ENCODE results near the gene IGSF22.
"Not testable (repeated sequence)": the region's sequence is repeated elsewhere in the genome, so short reads cannot be mapped to it uniquely, and the experiment has no call there.

The IGSF22 gene

DNA sequence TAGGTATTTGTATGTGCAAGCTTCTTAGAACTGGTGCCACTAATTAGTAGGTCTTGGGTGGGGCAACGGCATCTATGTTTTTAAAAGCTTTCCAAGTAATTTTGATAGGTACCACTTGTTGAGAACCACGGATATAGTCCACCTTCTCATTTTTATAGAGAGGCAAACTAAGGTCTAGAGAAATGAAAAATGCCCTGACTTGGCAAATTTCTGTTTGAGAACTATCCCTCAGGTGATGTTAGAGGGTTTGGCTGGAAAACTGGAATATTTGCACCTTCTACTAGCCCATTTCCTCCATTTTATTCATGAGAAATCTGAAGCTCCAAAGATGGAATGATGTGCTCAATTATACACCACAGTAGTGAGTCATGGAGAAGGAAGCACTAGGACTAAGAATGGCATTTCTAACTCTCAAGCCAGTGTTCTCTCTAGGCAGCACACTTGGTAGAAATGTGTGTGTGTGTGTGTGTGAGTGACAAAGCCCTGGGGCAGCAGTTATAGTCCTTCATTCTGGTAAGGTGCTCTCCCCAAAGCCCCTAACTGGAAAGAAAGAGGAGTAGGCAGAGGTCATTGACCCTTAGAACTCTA, 29.3 kb downstream of the IGSF22 start:
- no peak for DNase-seq (ENCODE audit: insufficient read length, low spot score)
- no peak for FAIRE-seq

DNA sequence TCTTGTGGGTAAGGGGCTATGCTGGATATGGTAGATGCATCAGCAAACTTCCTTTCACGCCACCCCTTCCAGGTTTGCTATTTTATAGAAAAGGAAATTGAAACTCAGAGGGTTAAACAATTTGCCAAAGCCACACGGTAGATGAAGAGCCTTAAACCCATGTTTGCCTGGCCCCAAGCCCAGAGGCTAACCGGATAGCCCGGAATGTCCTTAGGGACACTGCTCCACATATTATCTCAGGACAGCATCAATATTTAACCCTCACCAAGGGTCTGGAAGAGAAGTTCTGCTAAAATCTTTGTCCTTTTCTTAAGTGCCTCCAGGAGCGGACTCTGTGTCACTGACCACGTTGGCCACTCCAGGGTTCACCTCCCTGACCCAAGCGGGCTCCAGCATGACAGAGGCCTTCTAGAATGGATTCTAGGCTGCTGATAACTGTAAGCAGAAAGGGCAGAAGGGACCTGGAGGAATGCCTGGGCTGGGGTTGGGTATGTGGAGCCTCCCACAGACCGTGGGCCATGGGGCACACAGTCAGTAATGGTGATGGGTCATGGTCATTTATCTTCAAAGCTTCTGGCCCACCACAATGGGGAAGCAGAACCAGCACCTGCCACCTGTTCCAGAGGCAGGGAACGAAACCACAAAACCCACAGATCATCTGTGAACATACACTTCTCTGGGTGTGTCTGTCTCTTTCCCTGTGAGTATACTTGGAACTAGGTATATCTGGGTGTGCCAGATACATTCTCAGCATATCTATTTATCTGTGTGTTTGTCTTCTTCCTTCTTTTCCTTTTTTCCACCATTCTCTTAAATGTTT, 32.8 kb downstream of the IGSF22 start:
- FAIRE-seq (no peak), DNase-seq (ENCODE audit: insufficient read length, low spot score) (no peak)

DNA sequence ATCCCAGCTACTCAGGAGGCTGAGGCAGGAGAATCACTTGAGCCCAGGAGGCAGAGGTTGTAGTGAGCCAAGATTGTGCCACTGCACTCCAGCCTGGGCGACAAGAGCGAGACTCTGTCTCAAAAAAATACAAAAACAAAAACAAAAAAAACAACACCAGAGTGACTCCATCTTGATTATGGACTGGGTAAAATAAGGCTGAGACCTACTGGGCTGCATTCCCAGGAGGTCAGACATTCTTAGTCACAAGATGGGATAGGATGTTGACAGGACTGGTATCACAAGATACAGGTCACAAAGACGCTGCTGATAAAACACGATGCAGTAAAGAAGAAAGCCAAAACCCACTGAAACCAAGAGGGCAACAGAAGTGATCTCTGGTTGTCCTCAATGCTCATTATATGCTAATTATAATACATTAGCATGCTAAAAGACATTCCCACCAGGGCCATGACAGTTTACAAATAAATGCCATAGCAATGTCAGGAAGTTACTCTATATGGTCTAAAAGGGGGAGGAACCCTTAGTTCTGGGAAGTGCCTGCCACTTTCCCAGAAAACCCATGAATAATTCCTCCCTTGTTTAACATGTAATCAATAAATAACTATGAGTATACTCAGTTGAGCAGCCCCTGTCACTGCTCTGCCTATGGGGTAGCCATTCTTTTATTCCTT, 34.4 kb downstream of the IGSF22 start:
- FAIRE-seq; DNase-seq (ENCODE audit: insufficient read length, low spot score): not testable (repeated sequence)

DNA sequence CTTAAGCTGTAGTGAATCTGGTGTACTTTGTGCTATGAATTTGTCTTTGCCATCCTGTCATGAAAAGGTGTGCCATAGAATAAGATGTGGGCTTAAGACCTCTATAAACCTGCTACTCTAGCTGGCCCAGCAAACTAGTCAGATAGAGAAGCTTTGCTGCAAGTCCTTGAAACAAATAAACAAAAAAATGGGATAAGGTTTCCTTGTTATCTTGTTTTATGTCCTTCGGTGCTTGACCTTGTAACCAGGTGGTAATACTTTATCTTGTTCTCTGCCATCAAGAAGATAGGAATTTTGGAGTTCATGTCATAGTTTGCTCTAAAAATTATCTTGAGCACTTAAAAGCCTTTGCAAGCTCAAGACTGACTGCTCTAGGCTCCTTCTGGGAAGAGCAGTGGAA, 41.7 kb downstream of the IGSF22 start:
- DNase-seq (ENCODE audit: insufficient read length, low spot score) (no peak), FAIRE-seq (no peak)

DNA sequence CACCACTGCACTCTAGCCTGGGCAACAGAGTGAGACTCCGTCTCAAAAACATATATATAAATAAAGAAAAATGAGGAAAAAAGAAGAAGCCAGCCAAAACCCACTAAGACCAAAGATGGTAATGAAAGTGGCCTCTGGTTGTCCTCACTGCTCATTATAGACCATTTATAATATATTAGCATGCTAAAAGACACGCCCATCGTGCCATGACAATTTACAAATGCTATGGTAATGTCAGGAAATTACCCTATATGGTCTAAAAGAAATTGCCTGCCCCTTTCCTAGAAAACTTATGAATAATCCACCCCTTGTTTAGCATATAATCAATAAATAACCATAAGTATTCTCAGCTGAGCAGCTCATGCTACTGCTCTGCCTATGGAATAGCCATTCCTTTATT, 43.5 kb downstream of the IGSF22 start:
- FAIRE-seq (no peak), DNase-seq (ENCODE audit: insufficient read length, low spot score) (no peak)

DNA sequence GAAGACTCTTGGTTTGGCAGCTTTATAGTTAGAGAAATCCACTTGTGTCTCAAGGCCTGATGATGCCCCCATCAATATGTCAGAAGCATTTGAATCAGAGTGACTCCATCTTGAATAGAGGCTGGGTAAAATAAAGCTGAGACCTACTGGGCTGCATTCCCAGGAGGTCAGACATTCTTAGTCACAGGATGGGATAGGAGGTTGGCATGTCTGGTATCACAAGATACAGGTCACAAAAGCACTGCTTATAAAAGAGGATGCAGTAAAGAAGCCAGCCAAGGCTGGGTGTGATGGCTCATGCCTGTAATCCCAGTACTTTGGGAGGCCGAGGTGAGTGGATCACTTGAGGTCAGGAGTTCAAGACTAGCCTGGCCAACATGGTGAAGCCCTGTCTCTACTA, 44.0 kb downstream of the IGSF22 start:
- DNase-seq (ENCODE audit: insufficient read length, low spot score); FAIRE-seq: not testable (repeated sequence)

DNA sequence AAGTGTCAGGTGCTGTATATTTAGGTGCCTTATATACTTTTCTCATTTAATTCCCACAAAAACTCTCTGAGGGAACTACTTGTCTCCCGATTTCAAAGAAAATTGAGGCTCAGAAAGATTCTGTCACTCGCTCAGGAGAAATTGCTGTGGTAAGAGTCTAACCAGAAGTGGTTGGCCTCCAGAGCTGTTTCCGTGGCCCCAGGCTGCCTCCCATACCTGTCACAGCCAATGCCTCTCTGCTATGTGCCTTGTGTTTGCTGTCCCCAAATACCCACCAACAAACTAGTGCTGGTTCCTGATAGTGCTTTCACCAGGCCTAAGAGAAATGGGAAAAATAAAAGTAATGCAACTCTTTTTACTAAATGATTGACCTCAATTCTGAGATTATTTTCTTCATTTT, 48.4 kb downstream of the IGSF22 start:
- FAIRE-seq (no peak), DNase-seq (ENCODE audit: insufficient read length, low spot score) (no peak)

DNA sequence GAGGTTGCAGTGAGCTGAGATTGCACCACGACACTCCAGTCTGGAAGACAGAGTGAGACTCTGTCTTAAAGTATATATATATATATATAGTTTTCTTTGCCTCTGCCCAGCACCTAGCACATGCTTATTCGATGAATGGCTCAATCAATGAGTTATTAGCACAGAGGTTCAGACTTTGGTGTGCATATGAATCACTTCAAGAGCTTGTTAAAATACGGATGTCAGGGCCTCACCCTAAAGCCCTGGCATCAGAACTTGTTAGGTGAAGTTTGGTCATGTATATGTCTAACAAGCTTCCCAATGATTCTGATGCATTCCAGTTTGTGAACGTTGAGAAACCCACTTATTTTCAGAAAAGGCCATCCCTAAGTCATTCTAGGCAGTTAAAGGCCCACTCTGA, 49.2 kb downstream of the IGSF22 start:
- DNase-seq (ENCODE audit: insufficient read length, low spot score) (no peak), FAIRE-seq (no peak)

DNA sequence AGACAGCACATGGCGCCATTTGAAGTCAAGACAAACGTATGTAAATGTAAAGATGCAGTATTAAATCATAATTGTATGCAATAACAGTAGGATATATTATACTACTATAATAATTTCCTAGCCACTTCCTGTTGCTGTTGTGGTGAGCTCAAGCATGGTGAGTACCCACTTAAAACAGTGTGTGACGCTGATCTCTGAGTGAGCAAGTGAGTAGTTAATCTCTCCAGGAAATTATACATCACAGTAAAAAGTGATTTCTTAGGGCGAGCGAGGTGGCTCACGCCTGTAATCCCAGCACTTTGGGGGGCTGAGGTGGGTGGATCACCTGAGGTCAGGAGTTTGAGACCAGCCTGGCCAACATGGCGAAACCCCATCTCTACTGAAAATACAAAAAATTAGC, 53.8 kb downstream of the IGSF22 start:
- FAIRE-seq; DNase-seq (ENCODE audit: insufficient read length, low spot score): not testable (repeated sequence)

DNA sequence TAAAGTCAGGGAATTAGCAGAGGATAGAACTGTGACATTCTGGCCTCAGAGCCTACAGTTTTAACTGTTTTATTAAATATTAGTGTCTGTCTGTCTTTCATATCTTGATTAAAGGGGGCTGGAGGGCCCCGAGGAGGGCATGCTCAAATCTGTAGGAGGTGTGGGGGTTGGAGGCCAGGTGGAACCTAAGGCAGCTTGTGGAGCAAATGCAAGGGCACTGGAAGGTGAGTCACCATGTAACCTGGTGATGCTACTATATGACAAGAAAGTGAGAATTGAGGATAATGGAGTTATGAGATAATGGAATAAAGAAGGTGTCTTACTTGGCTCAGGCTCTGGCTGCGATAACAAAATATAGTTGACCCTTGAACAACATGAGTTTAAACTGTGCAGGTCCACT, 54.7 kb downstream of the IGSF22 start:
- DNase-seq (ENCODE audit: insufficient read length, low spot score) (no peak), FAIRE-seq (no peak)

DNA sequence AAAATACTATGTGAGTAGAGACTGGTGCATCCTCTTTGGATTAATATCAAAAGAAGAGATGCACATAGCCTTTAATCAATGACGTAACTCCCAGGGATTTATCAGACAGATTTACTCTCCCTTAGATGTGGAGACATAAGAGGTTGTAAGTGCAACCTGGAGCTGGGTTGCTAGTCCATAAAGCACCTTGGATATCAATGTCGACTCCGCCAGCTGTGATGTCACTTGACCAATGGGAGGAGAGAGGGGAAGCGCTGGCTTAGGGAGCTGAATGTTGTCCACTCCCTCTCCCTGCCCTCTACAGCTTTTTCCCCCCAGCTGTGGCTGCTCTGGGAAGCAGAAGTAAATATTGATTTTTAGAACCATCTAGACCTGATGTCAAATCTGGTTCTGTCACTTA, 56.3 kb downstream of the IGSF22 start:
- DNase-seq (ENCODE audit: insufficient read length, low spot score) (no peak), FAIRE-seq (no peak)

DNA sequence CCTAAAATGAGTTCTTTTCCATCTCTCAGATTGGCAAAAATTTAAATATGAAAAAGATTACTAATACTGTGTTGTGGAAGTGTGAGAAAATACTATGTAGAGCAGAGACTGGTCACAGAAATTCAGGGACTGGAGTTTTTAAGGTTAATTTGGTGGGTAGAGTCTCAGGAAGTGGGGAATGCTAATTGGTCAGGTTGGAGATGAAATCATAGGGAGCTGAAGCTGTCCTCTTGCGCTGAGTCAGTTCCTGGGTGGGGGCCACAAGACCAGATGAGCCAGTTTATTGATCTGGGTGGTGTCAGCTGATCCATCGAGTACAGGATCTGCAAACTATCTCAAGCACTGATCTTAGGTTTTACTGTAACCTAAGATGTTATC, 56.8 kb downstream of the IGSF22 start:
- FAIRE-seq (no peak), DNase-seq (ENCODE audit: insufficient read length, low spot score) (no peak)

DNA sequence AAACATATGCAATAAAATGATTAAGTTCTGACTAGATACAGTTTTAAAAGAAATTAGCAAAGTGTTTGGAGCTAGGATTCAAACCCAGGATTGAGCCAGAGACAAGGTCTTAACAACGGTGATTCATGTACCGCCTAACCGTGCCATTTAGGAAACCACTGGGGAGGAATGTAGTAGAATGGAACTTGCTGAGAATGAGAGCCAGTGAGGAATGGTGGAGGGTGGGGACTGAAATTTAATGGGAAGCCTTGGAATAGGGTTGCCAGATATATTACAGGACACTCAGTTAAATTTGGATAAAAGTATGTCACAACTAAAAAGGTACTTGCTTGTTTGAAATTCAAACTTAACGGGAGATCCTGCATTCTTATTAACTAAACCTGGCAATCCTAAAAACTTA, 57.9 kb downstream of the IGSF22 start:
- DNase-seq (ENCODE audit: insufficient read length, low spot score) = no peak
- FAIRE-seq = no peak

DNA sequence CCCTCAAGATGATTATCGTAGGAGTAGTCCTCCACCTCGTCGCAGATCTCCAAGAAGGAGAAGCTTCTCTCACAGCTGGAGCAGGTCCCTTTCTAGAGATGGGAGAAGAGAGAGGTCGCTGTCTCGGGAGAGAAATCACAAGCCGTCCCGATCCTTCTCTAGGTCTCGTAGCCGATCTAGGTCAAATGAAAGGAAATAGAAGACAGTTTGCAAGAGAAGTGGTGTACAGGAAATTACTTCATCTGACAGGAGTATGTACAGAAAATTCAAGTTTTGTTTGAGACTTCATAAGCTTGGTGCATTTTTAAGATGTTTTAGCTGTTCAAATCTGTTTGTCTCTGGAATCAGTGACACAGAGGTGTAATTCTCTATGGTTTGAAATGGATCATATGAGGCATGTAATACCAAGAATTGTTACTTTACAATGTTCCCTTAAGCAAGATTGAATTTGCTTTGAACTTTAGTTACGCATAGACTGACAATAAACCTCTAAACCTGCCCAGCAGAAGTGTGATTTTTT, 60.6 kb downstream of the IGSF22 start:
- not testable (repeated sequence) for FAIRE-seq; DNase-seq (ENCODE audit: insufficient read length, low spot score)

DNA sequence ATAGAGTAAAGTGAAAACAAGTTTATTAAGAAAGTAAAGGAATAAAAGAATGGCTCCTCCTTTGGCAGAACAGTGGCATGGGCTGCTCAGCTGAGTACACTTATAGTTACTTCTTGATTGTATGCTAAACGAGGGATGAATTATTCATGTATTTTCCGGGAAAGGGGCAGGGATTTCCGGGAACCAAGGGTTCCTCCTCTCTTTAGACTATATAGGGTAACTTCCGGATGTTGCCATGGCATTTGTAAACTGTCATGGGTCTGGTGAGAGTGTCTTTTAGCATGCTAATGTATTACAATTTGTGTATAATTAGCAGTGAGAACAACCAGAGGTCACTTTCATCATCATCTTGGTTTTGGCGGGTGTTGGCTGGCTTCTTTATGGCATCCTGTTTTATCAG, 68.3 kb downstream of the IGSF22 start:
- FAIRE-seq = no peak
- no peak for DNase-seq (ENCODE audit: insufficient read length, low spot score)
